SK-N-SH treated with all-trans-retinoic acid at 6 μM for 48 hours (cell line): ENCODE measurements around the gene ZBTB7C.

Source experiments
- ARNTL ChIP-seq: fragments of 450-650 bp; formaldehyde crosslinking; IDR thresholded peaks from 2 replicates; pipeline ENCODE4 v1.5.0; 2020; ENCODE audit warnings: low read depth, mild to moderate bottlenecking, moderate library complexity, borderline replicate concordance
- BACH2 ChIP-seq: fragments of 250-450 bp; sonication (Bioruptor Pico); IDR thresholded peaks from 2 replicates; pipeline ENCODE4 v1.9.0; 2021; ENCODE audit warnings: mild to moderate bottlenecking, borderline replicate concordance
- ESRRG ChIP-seq: fragments of 250-450 bp; sonication (Bioruptor Pico); IDR thresholded peaks from 2 replicates; pipeline ENCODE4 v1.6.1; 2021; ENCODE audit warnings: mild to moderate bottlenecking
- OSR1 ChIP-seq: fragments of 250-450 bp; sonication (Bioruptor Pico); IDR thresholded peaks from 2 replicates; pipeline ENCODE4 v1.8.0; 2022; ENCODE audit warnings: moderate library complexity, mild to moderate bottlenecking, inconsistent platforms
- TCF4 ChIP-seq: fragments of 250-450 bp; sonication (Bioruptor Pico); IDR thresholded peaks from 2 replicates; pipeline ENCODE4 v1.8.0; 2021; ENCODE audit warnings: mild to moderate bottlenecking, moderate library complexity, borderline replicate concordance
- TOX ChIP-seq: fragments of 250-450 bp; sonication (Bioruptor Pico); IDR thresholded peaks from 2 replicates; pipeline ENCODE4 v1.8.0; 2021; ENCODE audit warnings: mild to moderate bottlenecking, moderate library complexity, borderline replicate concordance
- ZFP3 ChIP-seq: fragments of 250-450 bp; sonication (Bioruptor Pico); IDR thresholded peaks from 2 replicates; pipeline ENCODE4 v1.5.0; 2020; ENCODE audit warnings: mild to moderate bottlenecking, moderate library complexity
- ZNF8 ChIP-seq: fragments of 450-650 bp; formaldehyde crosslinking; IDR thresholded peaks from 2 replicates; pipeline ENCODE4 v1.5.0; 2020; ENCODE audit warnings: mild to moderate bottlenecking, moderate library complexity
- TF ChIP-seq, protein P1 (sequence below): fragments of 250-450 bp; sonication (Bioruptor Pico); IDR thresholded peaks from 2 replicates; pipeline ENCODE4 v1.8.0; 2021; ENCODE audit warnings: low read depth, mild to moderate bottlenecking, moderate library complexity, borderline replicate concordance
- TF ChIP-seq, protein P2 (sequence below): fragments of 250-450 bp; sonication (Bioruptor Pico); IDR thresholded peaks from 2 replicates; pipeline ENCODE4 v1.8.0; 2020; ENCODE audit warnings: mild to moderate bottlenecking, moderate library complexity, borderline replicate concordance
- TF ChIP-seq, protein P3 (sequence below): fragments of 250-450 bp; sonication (Bioruptor Pico); IDR thresholded peaks from 2 replicates; pipeline ENCODE4 v1.5.1; 2020; ENCODE audit warnings: low read depth, mild to moderate bottlenecking, moderate library complexity
- TF ChIP-seq, protein P4 (sequence below): fragments of 250-450 bp; sonication (Bioruptor Pico); IDR thresholded peaks from 2 replicates; pipeline ENCODE4 v1.5.0; 2020; ENCODE audit warnings: mild to moderate bottlenecking, moderate library complexity

DNA sequence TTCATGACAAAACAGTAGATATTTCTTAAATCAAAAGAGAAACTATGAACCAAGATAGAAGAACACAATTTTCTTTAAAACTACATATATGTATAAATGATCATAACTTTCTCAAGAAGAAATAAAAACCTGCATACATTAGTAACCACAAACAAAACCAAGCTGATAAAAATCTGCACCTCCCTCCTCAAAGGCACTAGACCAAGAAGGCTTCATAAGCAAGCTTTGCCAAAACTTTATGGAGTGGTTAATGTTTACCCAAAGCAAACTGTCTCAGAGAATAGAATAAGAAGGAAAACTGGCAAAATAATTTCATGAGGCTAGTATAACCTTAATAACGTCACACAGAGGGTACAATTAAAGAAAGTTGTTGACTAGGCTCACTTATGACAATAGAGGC lies 138.3 kb downstream of the ZBTB7C start:
- TF ChIP-seq TOX (CRISPR knock-in tag) (no peak), ESRRG (CRISPR knock-in tag) (no peak), TCF4 (CRISPR knock-in tag) (no peak), BACH2 (CRISPR knock-in tag) (no peak), ZFP3 (no peak), ARNTL (CRISPR knock-in tag) (no peak), OSR1 (CRISPR knock-in tag) (no peak), ZNF8 (no peak)
- TF ChIP-seq, protein P1, sequence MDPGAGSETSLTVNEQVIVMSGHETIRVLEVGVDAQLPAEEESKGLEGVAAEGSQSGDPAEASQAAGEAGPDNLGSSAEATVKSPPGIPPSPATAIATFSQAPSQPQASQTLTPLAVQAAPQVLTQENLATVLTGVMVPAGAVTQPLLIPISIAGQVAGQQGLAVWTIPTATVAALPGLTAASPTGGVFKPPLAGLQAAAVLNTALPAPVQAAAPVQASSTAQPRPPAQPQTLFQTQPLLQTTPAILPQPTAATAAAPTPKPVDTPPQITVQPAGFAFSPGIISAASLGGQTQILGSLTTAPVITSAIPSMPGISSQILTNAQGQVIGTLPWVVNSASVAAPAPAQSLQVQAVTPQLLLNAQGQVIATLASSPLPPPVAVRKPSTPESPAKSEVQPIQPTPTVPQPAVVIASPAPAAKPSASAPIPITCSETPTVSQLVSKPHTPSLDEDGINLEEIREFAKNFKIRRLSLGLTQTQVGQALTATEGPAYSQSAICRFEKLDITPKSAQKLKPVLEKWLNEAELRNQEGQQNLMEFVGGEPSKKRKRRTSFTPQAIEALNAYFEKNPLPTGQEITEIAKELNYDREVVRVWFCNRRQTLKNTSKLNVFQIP: no peak
- TF ChIP-seq, protein P2, sequence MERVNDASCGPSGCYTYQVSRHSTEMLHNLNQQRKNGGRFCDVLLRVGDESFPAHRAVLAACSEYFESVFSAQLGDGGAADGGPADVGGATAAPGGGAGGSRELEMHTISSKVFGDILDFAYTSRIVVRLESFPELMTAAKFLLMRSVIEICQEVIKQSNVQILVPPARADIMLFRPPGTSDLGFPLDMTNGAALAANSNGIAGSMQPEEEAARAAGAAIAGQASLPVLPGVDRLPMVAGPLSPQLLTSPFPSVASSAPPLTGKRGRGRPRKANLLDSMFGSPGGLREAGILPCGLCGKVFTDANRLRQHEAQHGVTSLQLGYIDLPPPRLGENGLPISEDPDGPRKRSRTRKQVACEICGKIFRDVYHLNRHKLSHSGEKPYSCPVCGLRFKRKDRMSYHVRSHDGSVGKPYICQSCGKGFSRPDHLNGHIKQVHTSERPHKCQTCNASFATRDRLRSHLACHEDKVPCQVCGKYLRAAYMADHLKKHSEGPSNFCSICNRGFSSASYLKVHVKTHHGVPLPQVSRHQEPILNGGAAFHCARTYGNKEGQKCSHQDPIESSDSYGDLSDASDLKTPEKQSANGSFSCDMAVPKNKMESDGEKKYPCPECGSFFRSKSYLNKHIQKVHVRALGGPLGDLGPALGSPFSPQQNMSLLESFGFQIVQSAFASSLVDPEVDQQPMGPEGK: no peak
- TF ChIP-seq, protein P3, sequence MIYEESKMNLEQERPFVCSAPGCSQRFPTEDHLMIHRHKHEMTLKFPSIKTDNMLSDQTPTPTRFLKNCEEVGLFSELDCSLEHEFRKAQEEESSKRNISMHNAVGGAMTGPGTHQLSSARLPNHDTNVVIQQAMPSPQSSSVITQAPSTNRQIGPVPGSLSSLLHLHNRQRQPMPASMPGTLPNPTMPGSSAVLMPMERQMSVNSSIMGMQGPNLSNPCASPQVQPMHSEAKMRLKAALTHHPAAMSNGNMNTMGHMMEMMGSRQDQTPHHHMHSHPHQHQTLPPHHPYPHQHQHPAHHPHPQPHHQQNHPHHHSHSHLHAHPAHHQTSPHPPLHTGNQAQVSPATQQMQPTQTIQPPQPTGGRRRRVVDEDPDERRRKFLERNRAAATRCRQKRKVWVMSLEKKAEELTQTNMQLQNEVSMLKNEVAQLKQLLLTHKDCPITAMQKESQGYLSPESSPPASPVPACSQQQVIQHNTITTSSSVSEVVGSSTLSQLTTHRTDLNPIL (CRISPR knock-in tag): no peak
- TF ChIP-seq, protein P4, sequence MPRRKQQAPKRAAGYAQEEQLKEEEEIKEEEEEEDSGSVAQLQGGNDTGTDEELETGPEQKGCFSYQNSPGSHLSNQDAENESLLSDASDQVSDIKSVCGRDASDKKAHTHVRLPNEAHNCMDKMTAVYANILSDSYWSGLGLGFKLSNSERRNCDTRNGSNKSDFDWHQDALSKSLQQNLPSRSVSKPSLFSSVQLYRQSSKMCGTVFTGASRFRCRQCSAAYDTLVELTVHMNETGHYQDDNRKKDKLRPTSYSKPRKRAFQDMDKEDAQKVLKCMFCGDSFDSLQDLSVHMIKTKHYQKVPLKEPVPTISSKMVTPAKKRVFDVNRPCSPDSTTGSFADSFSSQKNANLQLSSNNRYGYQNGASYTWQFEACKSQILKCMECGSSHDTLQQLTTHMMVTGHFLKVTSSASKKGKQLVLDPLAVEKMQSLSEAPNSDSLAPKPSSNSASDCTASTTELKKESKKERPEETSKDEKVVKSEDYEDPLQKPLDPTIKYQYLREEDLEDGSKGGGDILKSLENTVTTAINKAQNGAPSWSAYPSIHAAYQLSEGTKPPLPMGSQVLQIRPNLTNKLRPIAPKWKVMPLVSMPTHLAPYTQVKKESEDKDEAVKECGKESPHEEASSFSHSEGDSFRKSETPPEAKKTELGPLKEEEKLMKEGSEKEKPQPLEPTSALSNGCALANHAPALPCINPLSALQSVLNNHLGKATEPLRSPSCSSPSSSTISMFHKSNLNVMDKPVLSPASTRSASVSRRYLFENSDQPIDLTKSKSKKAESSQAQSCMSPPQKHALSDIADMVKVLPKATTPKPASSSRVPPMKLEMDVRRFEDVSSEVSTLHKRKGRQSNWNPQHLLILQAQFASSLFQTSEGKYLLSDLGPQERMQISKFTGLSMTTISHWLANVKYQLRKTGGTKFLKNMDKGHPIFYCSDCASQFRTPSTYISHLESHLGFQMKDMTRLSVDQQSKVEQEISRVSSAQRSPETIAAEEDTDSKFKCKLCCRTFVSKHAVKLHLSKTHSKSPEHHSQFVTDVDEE (CRISPR knock-in tag): no peak
